Fibroblast of villous mesenchyme (primary cell): ENCODE data around the gene B4GALNT3. TPM values are rescaled to one million over a fixed set of nuclear protein-coding genes. Genes with fewer than 3 reads are reported as not detected.

Experiments
- DNase-seq: peaks from one replicate; pipeline ENCODE4 v3.0.0-alpha.2; 2010; ENCODE audit warnings: low read depth
- H3K4me3 ChIP-seq: 2 replicates; pipeline ENCODE4 v1.5.1; 2011; ENCODE audit warnings: low read depth, mild to moderate bottlenecking, low read length
- CTCF ChIP-seq: IDR thresholded peaks from 2 replicates; pipeline ENCODE4 v1.5.1; 2012; ENCODE audit warnings: low read depth, mild to moderate bottlenecking, low read length; ENCODE audit not compliant: insufficient read depth
- total RNA-seq: library from RNA; depleted of rRNA; stranded (reverse); fragments of >200 nt; gene quantifications from 2 replicates; pipeline ENCODE4 v1.2.3, GENCODE V29; 2012

Gene B4GALNT3
- total RNA-seq, 1 donor, result under 0.01 TPM

GRCh38 chr12:517538-517937, 57.8 kb downstream of the B4GALNT3 start:
- DNase-seq, result no peak
- H3K4me3 ChIP-seq, result no peak overlapping the region
- no peak for TF ChIP-seq CTCF

GRCh38 chr12:520119-520518, 60.4 kb downstream of the B4GALNT3 start:
- no peak for DNase-seq
- H3K4me3 ChIP-seq, result no peak overlapping the region
- no peak for TF ChIP-seq CTCF

- no peak for TF ChIP-seq CTCF
- DNase-seq, result no peak
- H3K4me3 ChIP-seq, result no peak overlapping the region
Measured at GRCh38 chr12:522692-523378, 63.1 kb downstream of the B4GALNT3 start.

- DNase-seq, result peak; percentile 29
- no peak overlapping the region for H3K4me3 ChIP-seq
- TF ChIP-seq CTCF, result no peak
Measured at GRCh38 chr12:524167-524951, 64.6 kb downstream of the B4GALNT3 start.

- no peak for DNase-seq
- H3K4me3 ChIP-seq, result no peak overlapping the region
- no peak for TF ChIP-seq CTCF
Measured at GRCh38 chr12:526089-526488, 66.3 kb downstream of the B4GALNT3 start.

- no peak overlapping the region for H3K4me3 ChIP-seq
- no peak for DNase-seq
- no peak for TF ChIP-seq CTCF
Measured at GRCh38 chr12:527241-527640, 67.5 kb downstream of the B4GALNT3 start.

GRCh38 chr12:527729-528128, 68.0 kb downstream of the B4GALNT3 start:
- no peak for TF ChIP-seq CTCF
- H3K4me3 ChIP-seq, result no peak overlapping the region
- no peak for DNase-seq
